ENCODE data around the gene CTSH. TPM values are rescaled to one million over a fixed set of nuclear protein-coding genes. Genes with fewer than 3 reads are reported as not detected.
"Not testable (repeated sequence)": the region's sequence is repeated elsewhere in the genome, so short reads cannot be mapped to it uniquely, and the experiment has no call there.

The CTSH gene
- total RNA-seq, 1 donor from 2014 or later = 10.0 TPM

DNA sequence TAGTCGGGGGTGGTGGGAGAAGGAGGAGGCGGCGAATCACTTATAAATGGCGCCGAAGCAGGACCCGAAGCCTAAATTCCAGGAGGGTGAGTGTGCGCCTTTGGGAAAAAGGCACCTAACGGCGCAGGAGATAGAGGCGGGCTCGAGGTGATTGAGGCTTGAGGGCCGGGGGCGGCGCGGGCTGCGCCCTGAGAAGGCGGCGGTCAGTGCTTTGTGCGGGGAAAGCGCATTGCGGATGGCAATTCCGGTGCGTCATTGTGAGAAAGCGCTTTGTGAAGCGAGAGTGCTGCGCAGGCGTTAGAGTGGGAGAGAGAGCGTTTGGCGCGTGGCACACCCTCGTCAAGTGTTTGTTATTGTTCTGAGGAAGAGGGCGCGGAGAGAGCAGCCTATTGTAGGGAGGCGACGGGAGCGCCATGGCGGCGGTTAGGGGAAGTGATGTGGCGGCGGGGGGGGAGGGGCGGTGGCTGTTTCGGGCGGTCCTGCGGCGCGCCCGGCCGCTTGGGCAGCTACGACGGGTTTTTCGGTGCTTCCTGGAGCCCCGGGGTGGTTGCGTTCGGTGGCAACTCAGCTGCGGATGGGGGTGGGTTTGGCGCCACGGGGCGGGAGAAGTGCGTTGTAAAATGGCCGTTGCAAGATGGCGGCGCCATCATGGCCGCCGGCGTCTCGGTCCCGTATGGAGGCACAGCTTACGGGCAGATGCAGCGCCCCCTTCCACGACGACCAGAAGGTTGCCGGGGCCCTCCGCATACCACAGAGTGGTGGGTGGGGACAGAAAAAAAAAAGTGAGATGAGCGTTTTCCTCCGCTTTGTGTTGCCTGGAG is 71.7 kb downstream of the CTSH start:
- DNase-seq (ENCODE audit: low spot score) = peak; percentile 88
- peak overlapping the region; percentile 100 for H3K27ac Mint-ChIP-seq (ENCODE audit: unreplicated experiment)
- TF ChIP-seq, protein P1, sequence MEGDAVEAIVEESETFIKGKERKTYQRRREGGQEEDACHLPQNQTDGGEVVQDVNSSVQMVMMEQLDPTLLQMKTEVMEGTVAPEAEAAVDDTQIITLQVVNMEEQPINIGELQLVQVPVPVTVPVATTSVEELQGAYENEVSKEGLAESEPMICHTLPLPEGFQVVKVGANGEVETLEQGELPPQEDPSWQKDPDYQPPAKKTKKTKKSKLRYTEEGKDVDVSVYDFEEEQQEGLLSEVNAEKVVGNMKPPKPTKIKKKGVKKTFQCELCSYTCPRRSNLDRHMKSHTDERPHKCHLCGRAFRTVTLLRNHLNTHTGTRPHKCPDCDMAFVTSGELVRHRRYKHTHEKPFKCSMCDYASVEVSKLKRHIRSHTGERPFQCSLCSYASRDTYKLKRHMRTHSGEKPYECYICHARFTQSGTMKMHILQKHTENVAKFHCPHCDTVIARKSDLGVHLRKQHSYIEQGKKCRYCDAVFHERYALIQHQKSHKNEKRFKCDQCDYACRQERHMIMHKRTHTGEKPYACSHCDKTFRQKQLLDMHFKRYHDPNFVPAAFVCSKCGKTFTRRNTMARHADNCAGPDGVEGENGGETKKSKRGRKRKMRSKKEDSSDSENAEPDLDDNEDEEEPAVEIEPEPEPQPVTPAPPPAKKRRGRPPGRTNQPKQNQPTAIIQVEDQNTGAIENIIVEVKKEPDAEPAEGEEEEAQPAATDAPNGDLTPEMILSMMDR (IDR thresholded peaks at IDR 0.05; ENCODE audit: unreplicated experiment) = no peak
- peak overlapping the region; percentile 99 for H3K4me3 Mint-ChIP-seq (ENCODE audit: unreplicated experiment)
- H3K27me3 Mint-ChIP-seq (ENCODE audit: unreplicated experiment) = peaks cover 25% of the 10 kb centered on the region
- H3K36me3 Mint-ChIP-seq (ENCODE audit: low read depth, unreplicated experiment) = peaks cover 12% of the 10 kb centered on the region
- no peaks in the 10 kb centered on the region for H3K9me3 Mint-ChIP-seq (ENCODE audit: unreplicated experiment)
- H3K4me1 Mint-ChIP-seq (ENCODE audit: unreplicated experiment) = peaks cover 33% of the 10 kb centered on the region

DNA sequence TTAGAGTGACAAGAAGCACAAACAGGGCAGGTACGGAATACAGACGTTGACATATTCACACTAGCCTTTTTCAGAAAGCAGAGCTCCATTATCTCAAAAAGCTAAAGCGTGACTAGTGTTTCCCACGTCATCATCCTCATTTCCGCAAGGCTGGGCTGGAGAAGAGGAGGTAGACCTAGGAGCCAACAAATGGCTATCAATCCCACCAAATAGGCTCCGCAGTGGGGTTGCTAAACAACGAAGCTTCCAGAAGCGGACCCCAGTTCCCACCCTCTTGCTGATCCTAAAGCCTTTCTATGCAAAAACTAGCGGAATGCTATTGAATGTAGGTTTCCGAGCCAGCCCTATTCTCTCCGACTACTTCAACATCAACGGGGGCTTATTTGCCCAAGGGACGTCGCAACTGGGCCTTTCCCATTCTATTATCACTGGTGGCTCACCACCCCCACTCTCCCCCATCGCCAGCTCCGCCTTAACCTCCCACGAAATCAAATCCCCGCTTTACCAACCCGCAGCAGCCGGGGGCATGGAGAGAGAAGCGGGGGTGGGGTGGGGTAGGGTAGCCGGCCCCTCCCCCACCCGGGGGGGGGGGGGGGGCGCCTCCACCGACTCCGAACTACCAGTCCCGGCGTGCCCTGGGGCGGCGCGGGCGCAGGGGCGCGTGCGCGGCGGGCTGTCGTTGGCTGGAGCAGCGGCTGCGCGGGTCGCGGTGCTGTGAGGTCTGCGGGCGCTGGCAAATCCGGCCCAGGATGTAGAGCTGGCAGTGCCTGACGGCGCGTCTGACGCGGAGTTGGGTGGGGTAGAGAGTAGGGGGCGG is 72.5 kb downstream of the CTSH start, which contains the start of gene MORF4L1:
MORF4L1 (plus strand) TSS at position 736 of the 817 bp plus-strand sequence. CDS start 128 bp downstream, outside the sequence.
- no peaks in the 10 kb centered on the region for H3K9me3 Mint-ChIP-seq (ENCODE audit: unreplicated experiment)
- peak within 1 kb of the TSS; percentile 100 for H3K27ac Mint-ChIP-seq (ENCODE audit: unreplicated experiment)
- H3K4me1 Mint-ChIP-seq (ENCODE audit: unreplicated experiment) = peaks cover 25% of the 10 kb centered on the region
- H3K27me3 Mint-ChIP-seq (ENCODE audit: unreplicated experiment) = peaks cover 25% of the 10 kb centered on the region
- H3K36me3 Mint-ChIP-seq (ENCODE audit: low read depth, unreplicated experiment) = peaks cover 12% of the 10 kb centered on the region
- H3K4me3 Mint-ChIP-seq (ENCODE audit: unreplicated experiment) = peak within 1 kb of the TSS; percentile 99
- peak; percentile 98 for DNase-seq (ENCODE audit: low spot score)
- TF ChIP-seq, protein P1 (IDR thresholded peaks at IDR 0.05; ENCODE audit: unreplicated experiment) = no peak

DNA sequence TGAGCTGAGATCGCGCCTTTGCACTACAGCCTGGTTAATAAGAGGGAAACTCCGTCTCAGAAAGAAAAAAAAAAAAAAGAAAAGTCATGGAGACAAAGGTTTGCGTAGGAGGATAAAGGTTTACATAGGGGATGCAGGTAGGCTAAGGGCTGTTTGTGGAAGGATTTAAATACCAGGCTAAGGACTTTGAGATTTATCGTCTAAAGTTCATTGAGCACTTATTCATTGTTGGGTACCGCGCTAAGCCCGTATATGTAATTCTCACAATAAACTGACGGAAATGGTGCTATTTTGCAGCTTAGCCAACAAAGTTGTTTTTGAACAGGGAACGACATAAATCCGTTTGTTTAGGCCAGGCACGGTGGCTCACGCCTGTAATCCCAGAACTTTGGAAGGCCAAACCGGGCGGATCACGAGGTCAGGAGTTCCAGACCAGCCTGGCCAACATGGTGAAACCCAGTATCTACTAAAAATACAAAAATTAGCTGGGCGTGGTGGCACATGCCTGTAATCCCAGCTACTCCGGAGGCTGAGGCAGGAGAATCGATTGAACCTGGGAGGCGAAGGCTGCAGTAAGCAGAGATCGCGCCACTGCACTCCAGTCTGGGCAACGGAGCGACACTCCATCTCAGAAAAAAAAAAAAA is 73.2 kb downstream of the CTSH start:
- Mint-ChIP-seq H3K4me1 (ENCODE audit: unreplicated experiment) (peaks cover 24% of the 10 kb centered on the region), H3K4me3 (ENCODE audit: unreplicated experiment) (peak overlapping the region; percentile 92), H3K36me3 (ENCODE audit: low read depth, unreplicated experiment) (peaks cover 12% of the 10 kb centered on the region), H3K27ac (ENCODE audit: unreplicated experiment) (peak overlapping the region; percentile 98), H3K27me3 (ENCODE audit: unreplicated experiment) (peaks cover 25% of the 10 kb centered on the region)
- not testable (repeated sequence) for H3K9me3 Mint-ChIP-seq (ENCODE audit: unreplicated experiment); DNase-seq (ENCODE audit: low spot score)

Other genes starting within 250 kb of the CTSH start
- gene ADAMTS7, start 133.6 kb downstream of the CTSH start, total RNA-seq (ENCODE audit: unreplicated experiment) = 55.1 TPM
- gene MORF4L1, start 72.2 kb downstream of the CTSH start, total RNA-seq (ENCODE audit: unreplicated experiment) = 347 TPM
- not detected for gene RASGRF1, start 145.7 kb upstream of the CTSH start, total RNA-seq (ENCODE audit: unreplicated experiment)

Measured in endothelial cell (in vitro differentiated cells).